Breast epithelium (tissue), 4 donors: ENCODE results near the gene FBXL19. TPM values are rescaled to one million over a fixed set of nuclear protein-coding genes. Genes with fewer than 3 reads are reported as not detected.

Experiments
- DNase-seq, 2 donors: peaks; one replicate each; pipeline ENCODE4 v3.0.0-alpha.2; 2019; ENCODE audit warnings: low spot score in 2 of 2
- H3K27ac ChIP-seq, 2 donors: fragments of 200-600 bp; sonication (generic) in 1 of 2; one replicate each; pipeline ENCODE4 v1.5.1; 2016 to 2019; ENCODE audit warnings: mild to moderate bottlenecking in 1 of 2
- H3K27me3 ChIP-seq, 2 donors: fragments of 200-600 bp; sonication (generic) in 1 of 2; one replicate each; pipeline versions ENCODE4 v1.5.1 to v1.6.0; 2017 to 2019; ENCODE audit warnings: control low read depth in 1 of 2, mild to moderate bottlenecking in 1 of 2
- H3K36me3 ChIP-seq: fragments of 200-600 bp; one replicate; pipeline ENCODE4 v1.5.1; 2019
- H3K4me1 ChIP-seq, 2 donors: fragments of 200-600 bp; sonication (generic); one replicate each; pipeline ENCODE4 v1.5.1; 2016 to 2019; ENCODE audit warnings: control low read depth in 1 of 2
- H3K4me3 ChIP-seq, 3 donors: fragments of 200-600 bp; sonication (generic); 1 replicate in 2 of 3; 2 replicates in 1 of 3; pipeline ENCODE4 v1.5.1; 2016 to 2019; ENCODE audit warnings: mild to moderate bottlenecking in 3 of 3, moderate library complexity in 2 of 3
- H3K9me3 ChIP-seq, 2 donors: fragments of 200-600 bp; sonication (generic) in 1 of 2; one replicate each; pipeline ENCODE4 v1.5.1; 2016 to 2019; ENCODE audit warnings: control low read depth in 1 of 2
- CTCF ChIP-seq, 3 donors: fragments of 450-650 bp; IDR thresholded peaks; one replicate each; pipeline ENCODE4 v1.5.1; 2016 to 2017; ENCODE audit warnings: antibody characterized with exemption in 3 of 3, mild to moderate bottlenecking in 3 of 3, moderate library complexity in 3 of 3
- POLR2A ChIP-seq: fragments of 450-650 bp; IDR thresholded peaks from one replicate; pipeline ENCODE4 v1.6.1; 2016; ENCODE audit warnings: antibody characterized with exemption, mild to moderate bottlenecking, moderate library complexity
- POLR2AphosphoS5 ChIP-seq, 3 donors: sonication (generic); formaldehyde crosslinking; IDR thresholded peaks; one replicate each; pipeline ENCODE4 v1.6.1; 2017; ENCODE audit warnings: antibody characterized with exemption in 3 of 3
- intact Hi-C: fragments of 100-400 bp; cut with DNase I; formaldehyde crosslinking; loops from one replicate; pipeline ENCODE4 v1.15.1; 2023; ENCODE audit warnings: low total_unique reads
- total RNA-seq, 3 donors: library from RNA; depleted of rRNA; stranded (reverse); fragments of >200 nt; gene quantifications; one replicate each; pipeline ENCODE4 v1.1.0, GENCODE V29; 2016

The FBXL19 gene
- total RNA-seq, 3 donors from 2014 or later, result 4.5 to 12.7 (median 9.2) TPM

- no peak overlapping the region for H3K4me3 ChIP-seq
- H3K36me3 ChIP-seq, result no peaks in the 10 kb centered on the region
- intact Hi-C loops, result no loop called here
- TF ChIP-seq POLR2AphosphoS5 (IDR thresholded peaks at IDR 0.05) (no peak), POLR2A (no peak), CTCF (IDR thresholded peaks at IDR 0.05) (no peak)
- peaks cover 0 to 7% of the 10 kb centered on the region in 2 donors for H3K4me1 ChIP-seq
- no peak for DNase-seq
- H3K27ac ChIP-seq, result peak overlapping the region in 1 of 2 donors; percentile 94
- H3K9me3 ChIP-seq, result no peaks in the 10 kb centered on the region
- H3K27me3 ChIP-seq, result no peaks in the 10 kb centered on the region
Observed at GRCh38 chr16:30925995-30926811, 2.8 kb downstream of the FBXL19 start.

- Histone ChIP-seq H3K4me3 (peak overlapping the region in 2 of 3 donors; percentile 34 to 49), H3K9me3 (no peaks in the 10 kb centered on the region), H3K36me3 (no peaks in the 10 kb centered on the region), H3K27ac (peak overlapping the region; percentile 66 to 67), H3K4me1 (peaks cover 0 to 7% of the 10 kb centered on the region in 2 donors), H3K27me3 (no peaks in the 10 kb centered on the region)
- intact Hi-C loops, result no loop called here
- no peak for TF ChIP-seq POLR2AphosphoS5 (IDR thresholded peaks at IDR 0.05)
- TF ChIP-seq POLR2A, result no peak
- no peak for TF ChIP-seq CTCF (IDR thresholded peaks at IDR 0.05)
- DNase-seq, result no peak
Observed at GRCh38 chr16:30926937-30927788, 3.8 kb downstream of the FBXL19 start.

GRCh38 chr16:30927789-30928378 is 4.5 kb downstream of the FBXL19 start:
- Histone ChIP-seq H3K27ac (peak overlapping the region; percentile 66 to 67), H3K9me3 (no peaks in the 10 kb centered on the region), H3K4me1 (peaks cover 0 to 7% of the 10 kb centered on the region in 2 donors), H3K27me3 (no peaks in the 10 kb centered on the region), H3K36me3 (no peaks in the 10 kb centered on the region), H3K4me3 (peak overlapping the region in 2 of 3 donors; percentile 34 to 49)
- TF ChIP-seq POLR2AphosphoS5 (IDR thresholded peaks at IDR 0.05) (no peak), CTCF (IDR thresholded peaks at IDR 0.05) (no peak), POLR2A (no peak)
- DNase-seq, result peak in 1 of 2 donors; percentile 80
- intact Hi-C loops, result no loop called here

GRCh38 chr16:30928390-30928789 is 5.0 kb downstream of the FBXL19 start:
- Histone ChIP-seq H3K9me3 (no peaks in the 10 kb centered on the region), H3K4me3 (peak overlapping the region in 1 of 3 donors; percentile 34), H3K36me3 (no peaks in the 10 kb centered on the region), H3K27ac (peak overlapping the region; percentile 52 to 67), H3K4me1 (peaks cover 0 to 7% of the 10 kb centered on the region in 2 donors), H3K27me3 (no peaks in the 10 kb centered on the region)
- no peak for DNase-seq
- TF ChIP-seq CTCF (IDR thresholded peaks at IDR 0.05) (no peak), POLR2A (no peak), POLR2AphosphoS5 (IDR thresholded peaks at IDR 0.05) (no peak)
- intact Hi-C loops, result no loop called here
